A549 (cell line): ENCODE results near the gene LTA. TPM values are rescaled to one million over a fixed set of nuclear protein-coding genes. Genes with fewer than 3 reads are reported as not detected.

ENCODE experiments used
- ATAC-seq, 2 experiments: fragments of 200-7000 bp in 1 of 2; fragments of >200 bp in 1 of 2; cut with Nextera tagmentation in 1 of 2; cut with Tn5 transposase in 1 of 2; 3 replicates each; pipeline versions ENCODE4 v1.8.0 to v1.9.1; 2018 to 2020; ENCODE audit warnings: mild to moderate bottlenecking in 1 of 2, moderate library complexity in 1 of 2
- CTCF ChIA-PET: fragments of 300-600 bp; sonication (Branson Sonifier 250); formaldehyde crosslinking; extraction: SDS; loops from one replicate; lab custom pipeline; 2021; ENCODE audit warnings: antibody characterized with exemption, inconsistent platforms; lab: Yijun Ruan, JAX
- POLR2A ChIA-PET: fragments of 350-600 bp; formaldehyde crosslinking; extraction: SDS; loops from one replicate; lab custom pipeline; 2021; ENCODE audit warnings: antibody characterized with exemption, inconsistent platforms; lab: Yijun Ruan, JAX
- DNase-seq, 2 experiments: peaks; one replicate each; pipeline versions ENCODE4 v3.0.0 to v3.0.0-alpha.2; 2011 to 2016; ENCODE audit warnings: low read depth in 1 of 2, low spot score in 1 of 2
- FAIRE-seq: peaks from 2 replicates; lab custom pipeline; 2011; peaks lifted over from hg19 to GRCh38; lab: Jason Lieb, UNC
- H3K27ac ChIP-seq, 2 experiments: fragments of >200 bp; sonication (Bioruptor Twin); formaldehyde crosslinking; 3 replicates each; pipeline ENCODE4 v1.5.1; 2016 to 2017
- H3K4me1 ChIP-seq: fragments of >200 bp; sonication (Bioruptor Twin); formaldehyde crosslinking; 3 replicates; pipeline ENCODE4 v1.6.1; 2016
- H3K4me2 ChIP-seq: fragments of >200 bp; sonication (Bioruptor Twin); formaldehyde crosslinking; 3 replicates; pipeline ENCODE4 v1.6.1; 2016
- H3K4me3 ChIP-seq: fragments of >200 bp; sonication (Bioruptor Twin); formaldehyde crosslinking; 3 replicates; pipeline ENCODE4 v1.5.1; 2016
- H3K9me3 ChIP-seq: fragments of >200 bp; sonication (Bioruptor Twin); formaldehyde crosslinking; 3 replicates; pipeline ENCODE4 v1.6.1; 2016
- CBX2 ChIP-seq: fragments of 200-600 bp; sonication (generic); IDR thresholded peaks from 2 replicates; pipeline ENCODE4 v1.6.1; 2016; ENCODE audit warnings: low read depth, mild to moderate bottlenecking, borderline replicate concordance
- CHD4 ChIP-seq: fragments of 200-600 bp; sonication (generic); IDR thresholded peaks from 2 replicates; pipeline ENCODE4 v1.6.1; 2016; ENCODE audit warnings: antibody characterized with exemption, mild to moderate bottlenecking, borderline replicate concordance
- EHMT2 ChIP-seq: fragments of 200-600 bp; sonication (generic); IDR thresholded peaks from 2 replicates; pipeline ENCODE4 v1.6.1; 2016; ENCODE audit warnings: antibody characterized with exemption, low read depth, mild to moderate bottlenecking, moderate library complexity
- EP300 ChIP-seq, 2 experiments: fragments of >200 bp; sonication (Bioruptor Twin); formaldehyde crosslinking; IDR thresholded peaks; 2 replicates in 1 of 2; 3 replicates in 1 of 2; pipeline ENCODE4 v1.6.1; 2016 to 2017
- FOSB ChIP-seq: fragments of 250-450 bp; sonication (Bioruptor Pico); IDR thresholded peaks from 2 replicates; pipeline ENCODE4 v1.5.0; 2020; ENCODE audit warnings: mild to moderate bottlenecking, moderate library complexity
- GATA3 ChIP-seq: IDR thresholded peaks from 2 replicates; pipeline ENCODE4 v1.6.1; 2012; ENCODE audit warnings: borderline replicate concordance
- JUNB ChIP-seq: fragments of >200 bp; sonication (Bioruptor Twin); formaldehyde crosslinking; IDR thresholded peaks from 2 replicates; pipeline ENCODE4 v1.6.1; 2016
- MYC ChIP-seq: IDR thresholded peaks from 2 replicates; pipeline ENCODE4 v1.6.1; 2012; ENCODE audit warnings: mild to moderate bottlenecking, inconsistent platforms, low read length, improper control_type of control experiment, borderline replicate concordance
- NR3C1 ChIP-seq: fragments of >200 bp; sonication (Bioruptor Twin); formaldehyde crosslinking; IDR thresholded peaks from 3 replicates; pipeline ENCODE4 v1.6.1; 2017
- PHF8 ChIP-seq: fragments of 200-600 bp; sonication (generic); IDR thresholded peaks from 2 replicates; pipeline ENCODE4 v1.6.1; 2016; ENCODE audit warnings: low read depth, mild to moderate bottlenecking, antibody characterized with exemption, moderate library complexity, borderline replicate concordance
- SMC3 ChIP-seq: fragments of >200 bp; sonication (Bioruptor Twin); formaldehyde crosslinking; IDR thresholded peaks from 3 replicates; pipeline ENCODE4 v1.6.1; 2018; ENCODE audit warnings: inconsistent platforms
- SREBF2 ChIP-seq: fragments of 450-650 bp; IDR thresholded peaks from 2 replicates; pipeline ENCODE4 v1.6.1; 2014; ENCODE audit warnings: mild to moderate bottlenecking, moderate library complexity
- ZFP36 ChIP-seq: fragments of 450-650 bp; IDR thresholded peaks from 2 replicates; pipeline ENCODE4 v1.6.1; 2014; ENCODE audit warnings: borderline replicate concordance; ENCODE audit not compliant: partially characterized antibody
- ZSCAN20 ChIP-seq: fragments of 250-450 bp; sonication (Bioruptor Pico); IDR thresholded peaks from 2 replicates; pipeline ENCODE4 v1.8.0; 2022; ENCODE audit warnings: mild to moderate bottlenecking, moderate library complexity
- WGBS: methylation state at CpG from one replicate; pipeline ENCODE4 v1.1.6; 2017; ENCODE audit errors: missing lambda C conversion rate; 5-methylcytosine and 5-hydroxymethylcytosine counted together
- polyA plus RNA-seq, 4 experiments: library from polyadenylated mRNA; depleted of rRNA in 3 of 4; stranded (reverse); fragments of >200 nt; fragmentation: RNase III in 1 of 4; extraction: RNeasy Plus Mini Kit Qiagen cat#74134 plus additional on column Dnase treatment in 1 of 4; gene quantifications; 2 replicates in 3 of 4; 3 replicates in 1 of 4; pipeline ENCODE4 v1.2.3, GENCODE V29; 2011 to 2017
- TF ChIP-seq, protein P1 (sequence below): fragments of 150-350 bp; IDR thresholded peaks from 2 replicates; pipeline ENCODE4 v1.6.1; 2014; ENCODE audit warnings: low read depth, mild to moderate bottlenecking, low read length
- TF ChIP-seq, protein P2 (sequence below): fragments of >200 bp; sonication (Bioruptor Twin); formaldehyde crosslinking; IDR thresholded peaks from 3 replicates; pipeline ENCODE4 v1.6.1; 2016
- TF ChIP-seq, protein P3 (sequence below): fragments of >200 bp; sonication (Bioruptor Twin); formaldehyde crosslinking; IDR thresholded peaks from 3 replicates; pipeline ENCODE4 v1.5.1; 2016

LTA gene
- polyA plus RNA-seq, 2 of the 4 experiments (the other 2 are of a cell fraction), result 0.08 TPM; not detected in 1

DNA sequence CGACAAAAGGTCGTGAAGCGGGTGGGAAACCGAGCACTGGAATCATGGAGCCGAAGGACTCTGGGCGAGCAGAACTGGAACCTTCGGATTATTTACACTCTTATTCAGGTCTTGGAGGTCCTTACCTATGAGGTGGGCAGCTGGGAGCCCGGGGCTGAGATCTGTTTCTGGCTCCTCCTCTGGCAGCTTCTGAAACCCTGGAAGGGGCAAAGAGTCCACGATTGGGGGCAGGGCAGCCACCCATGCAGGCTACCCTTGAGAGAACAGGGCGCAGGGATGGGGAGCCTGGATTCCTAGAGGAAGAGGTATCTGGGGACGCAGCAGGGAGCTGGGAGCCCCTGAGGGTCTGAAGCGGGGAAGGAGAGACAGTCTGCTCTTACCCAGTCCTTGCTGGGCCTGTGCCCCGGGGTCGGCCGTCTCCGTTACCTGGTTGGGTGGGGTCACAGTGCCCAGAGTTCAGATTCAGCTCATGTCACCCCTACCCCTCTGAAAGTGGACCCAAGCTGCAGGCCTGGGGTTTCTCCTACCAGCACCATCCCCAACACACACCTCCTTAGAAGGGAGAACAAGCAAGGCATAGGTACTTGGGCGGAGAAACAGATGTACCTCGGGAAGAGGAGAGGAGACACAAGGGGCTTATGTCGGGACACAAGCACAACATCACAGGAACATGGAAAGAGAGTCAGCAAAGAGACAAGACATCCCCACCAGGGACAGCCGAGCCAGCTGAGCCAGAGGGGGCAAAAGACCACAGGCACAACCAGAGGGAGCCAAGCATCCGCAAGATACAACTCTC, 9.5 kb downstream of the LTA start:
- no peak for TF ChIP-seq FOSB (CRISPR knock-in tag)
- TF ChIP-seq PHF8, result no peak; the same call in 1 of the 2 replicates
- no peak for TF ChIP-seq JUNB
- TF ChIP-seq CBX2, result no peak
- TF ChIP-seq, all 56 proteins: peak for 0
- ATAC-seq, result peak; percentile 20 to 46; a peak in 4 of 6 replicates
- Histone ChIP-seq H3K4me2 (peak overlapping the region; percentile 86), H3K4me3 (peak overlapping the region; percentile 63), H3K4me1 (peaks cover 6% of the 10 kb centered on the region; the same call in 1 of the 3 replicates), H3K27ac (peak overlapping the region; percentile 73 to 94), H3K9me3 (no peaks in the 10 kb centered on the region)
- DNase-seq, result no peak
- no peak for FAIRE-seq
- POLR2A ChIA-PET, result interaction anchor here (0.8 kb wide), 1 partner anchor 17 kb away, joined by 4 read pairs; no protein-coding TSS in a partner anchor
- CTCF ChIA-PET, result interaction anchor here (0.9 to 18.3 kb wide), 11 partner anchors 12 to 90 kb away, joined by 3 to 338 read pairs (median 10); partner anchors contain the start of genes ATP6V1G2, LTA, NCR3 and NFKBIL1
- WGBS, result 41% methylated on average over 19 of the region's 21 CpGs

DNA sequence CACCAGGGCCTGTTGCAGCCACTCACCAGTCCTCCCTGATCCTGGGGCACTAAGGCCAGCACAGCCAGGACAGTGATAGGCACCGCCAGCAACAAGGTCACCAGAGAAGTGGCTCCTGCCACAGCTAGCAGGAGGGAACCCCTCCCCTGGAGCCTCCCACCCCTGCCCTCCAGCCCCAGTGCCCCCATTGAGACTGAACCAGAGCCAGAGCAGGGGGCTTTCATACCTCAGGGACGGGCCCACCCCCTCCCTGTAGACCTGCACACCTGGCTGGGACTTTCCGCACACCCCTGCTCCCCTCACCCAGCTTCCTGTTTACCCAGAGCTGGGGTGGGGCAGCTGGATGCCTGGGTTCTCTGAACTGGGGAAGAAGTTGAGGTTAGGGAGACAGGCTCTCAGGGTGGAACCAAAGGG, 10.1 kb downstream of the LTA start, which contains the start of gene LTB:
Gene LTB, minus strand, starts transcription at position 195 of the 414 bp plus-strand sequence. Its CDS starts 7 bp downstream, at position 188.
- Histone ChIP-seq H3K27ac (peak within 1 kb of the TSS; percentile 73 to 94), H3K4me2 (peak within 1 kb of the TSS; percentile 86), H3K9me3 (no peaks in the 10 kb centered on the region), H3K4me3 (peak within 1 kb of the TSS; percentile 63)
- ChIA-PET CTCF (interaction anchor here (0.9 to 18.3 kb wide), 7 partner anchors 12 to 35 kb away, joined by 3 to 338 read pairs (median 30); partner anchors contain the start of genes ATP6V1G2, LTA, NCR3 and NFKBIL1), POLR2A (no interaction called here)
- ATAC-seq (no peak), DNase-seq (no peak), FAIRE-seq (no peak)
- no CpG with 5 or more reads among the region's 3 CpGs for WGBS
- TF ChIP-seq, protein P1, sequence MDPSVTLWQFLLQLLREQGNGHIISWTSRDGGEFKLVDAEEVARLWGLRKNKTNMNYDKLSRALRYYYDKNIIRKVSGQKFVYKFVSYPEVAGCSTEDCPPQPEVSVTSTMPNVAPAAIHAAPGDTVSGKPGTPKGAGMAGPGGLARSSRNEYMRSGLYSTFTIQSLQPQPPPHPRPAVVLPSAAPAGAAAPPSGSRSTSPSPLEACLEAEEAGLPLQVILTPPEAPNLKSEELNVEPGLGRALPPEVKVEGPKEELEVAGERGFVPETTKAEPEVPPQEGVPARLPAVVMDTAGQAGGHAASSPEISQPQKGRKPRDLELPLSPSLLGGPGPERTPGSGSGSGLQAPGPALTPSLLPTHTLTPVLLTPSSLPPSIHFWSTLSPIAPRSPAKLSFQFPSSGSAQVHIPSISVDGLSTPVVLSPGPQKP, result no peak
- TF ChIP-seq, protein P2, sequence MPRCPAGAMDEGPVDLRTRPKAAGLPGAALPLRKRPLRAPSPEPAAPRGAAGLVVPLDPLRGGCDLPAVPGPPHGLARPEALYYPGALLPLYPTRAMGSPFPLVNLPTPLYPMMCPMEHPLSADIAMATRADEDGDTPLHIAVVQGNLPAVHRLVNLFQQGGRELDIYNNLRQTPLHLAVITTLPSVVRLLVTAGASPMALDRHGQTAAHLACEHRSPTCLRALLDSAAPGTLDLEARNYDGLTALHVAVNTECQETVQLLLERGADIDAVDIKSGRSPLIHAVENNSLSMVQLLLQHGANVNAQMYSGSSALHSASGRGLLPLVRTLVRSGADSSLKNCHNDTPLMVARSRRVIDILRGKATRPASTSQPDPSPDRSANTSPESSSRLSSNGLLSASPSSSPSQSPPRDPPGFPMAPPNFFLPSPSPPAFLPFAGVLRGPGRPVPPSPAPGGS, result no peak
- TF ChIP-seq, protein P3, sequence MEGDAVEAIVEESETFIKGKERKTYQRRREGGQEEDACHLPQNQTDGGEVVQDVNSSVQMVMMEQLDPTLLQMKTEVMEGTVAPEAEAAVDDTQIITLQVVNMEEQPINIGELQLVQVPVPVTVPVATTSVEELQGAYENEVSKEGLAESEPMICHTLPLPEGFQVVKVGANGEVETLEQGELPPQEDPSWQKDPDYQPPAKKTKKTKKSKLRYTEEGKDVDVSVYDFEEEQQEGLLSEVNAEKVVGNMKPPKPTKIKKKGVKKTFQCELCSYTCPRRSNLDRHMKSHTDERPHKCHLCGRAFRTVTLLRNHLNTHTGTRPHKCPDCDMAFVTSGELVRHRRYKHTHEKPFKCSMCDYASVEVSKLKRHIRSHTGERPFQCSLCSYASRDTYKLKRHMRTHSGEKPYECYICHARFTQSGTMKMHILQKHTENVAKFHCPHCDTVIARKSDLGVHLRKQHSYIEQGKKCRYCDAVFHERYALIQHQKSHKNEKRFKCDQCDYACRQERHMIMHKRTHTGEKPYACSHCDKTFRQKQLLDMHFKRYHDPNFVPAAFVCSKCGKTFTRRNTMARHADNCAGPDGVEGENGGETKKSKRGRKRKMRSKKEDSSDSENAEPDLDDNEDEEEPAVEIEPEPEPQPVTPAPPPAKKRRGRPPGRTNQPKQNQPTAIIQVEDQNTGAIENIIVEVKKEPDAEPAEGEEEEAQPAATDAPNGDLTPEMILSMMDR, result no peak
- TF ChIP-seq NR3C1 (no peak), CHD4 (no peak), GATA3 (no peak), MYC (no peak), SREBF2 (no peak), SMC3 (no peak), ZSCAN20 (CRISPR knock-in tag) (no peak), EHMT2 (no peak)
- TF ChIP-seq, all 56 proteins: peak for 0
- peaks cover 6% of the 10 kb centered on the region; the same call in 1 of the 3 replicates for H3K4me1 ChIP-seq

DNA sequence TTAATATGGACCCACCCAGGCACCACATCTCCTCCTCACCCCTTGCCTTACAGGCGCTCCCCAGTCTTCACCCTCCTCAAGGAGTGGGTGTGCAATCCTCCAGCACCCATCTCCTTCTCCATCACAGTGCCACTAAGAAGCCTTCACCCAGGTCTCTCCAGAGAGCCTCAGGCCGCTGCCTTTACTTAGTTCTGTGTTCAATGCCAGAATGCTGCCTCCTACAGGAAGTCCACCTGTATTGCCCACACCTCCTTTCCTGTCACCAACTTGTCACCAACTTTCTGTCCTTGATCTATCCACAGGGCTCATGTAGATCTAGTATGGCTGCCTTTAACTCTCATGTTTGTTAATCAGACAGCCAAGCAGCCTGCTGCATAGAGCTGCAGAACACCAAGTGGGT, 13.4 kb downstream of the LTA start:
- Histone ChIP-seq H3K9me3 (no peaks in the 10 kb centered on the region), H3K4me2 (no peak overlapping the region), H3K27ac (no peak overlapping the region), H3K4me1 (peaks cover 6% of the 10 kb centered on the region; the same call in 1 of the 3 replicates), H3K4me3 (no peak overlapping the region)
- no peak for FAIRE-seq
- WGBS, result 53% methylated on average over 2 of the region's 2 CpGs
- ATAC-seq, result 0 out of 6 replicates have a peak, but pooled peaks of 1 of the 2 experiments have one; percentile 8
- peak in 1 of 2 experiments; percentile 36 for DNase-seq
- POLR2A ChIA-PET, result no interaction called here
- CTCF ChIA-PET, result interaction anchor here (0.7 to 18.3 kb wide), 7 partner anchors 9 to 92 kb away, joined by 3 to 338 read pairs (median 6); partner anchors contain the start of genes ATP6V1G2, NCR3, NFKBIL1 and TNF
- peak; percentile 76 for TF ChIP-seq ZFP36
- TF ChIP-seq, protein P3, result peak; percentile 23; the same call in 2 of the 3 replicates
- no peak for TF ChIP-seq EP300 (IDR thresholded peaks at IDR 0.05)
